ENCODE results near the gene PDE4B.

PDE4B gene

GRCh38 chr1:65971547-65971946, 178.9 kb downstream of the PDE4B start:
- no peak for TF ChIP-seq CTCF (IDR thresholded peaks at IDR 0.05; ENCODE audit: low read depth, low read length)
- no peak for DNase-seq (ENCODE audit: low read depth, low spot score)
- no peak overlapping the region for H3K4me3 ChIP-seq (ENCODE audit: low read depth, low read length)
- in situ Hi-C loops (cut with HindIII; ENCODE audit: low sequenced_read_pairs) = no loop called here

GRCh38 chr1:65975708-65976107, 183.0 kb downstream of the PDE4B start:
- no peak overlapping the region for H3K4me3 ChIP-seq (ENCODE audit: low read depth, low read length)
- TF ChIP-seq CTCF (IDR thresholded peaks at IDR 0.05; ENCODE audit: low read depth, low read length) = no peak
- in situ Hi-C loops (cut with HindIII; ENCODE audit: low sequenced_read_pairs) = no loop called here
- DNase-seq (ENCODE audit: low read depth, low spot score) = no peak

GRCh38 chr1:65979136-65980044, 186.7 kb downstream of the PDE4B start:
- in situ Hi-C loops (cut with HindIII; ENCODE audit: low sequenced_read_pairs) = no loop called here
- DNase-seq (ENCODE audit: low read depth, low spot score) = peak; percentile 84
- H3K4me3 ChIP-seq (ENCODE audit: low read depth, low read length) = no peak overlapping the region
- TF ChIP-seq CTCF (IDR thresholded peaks at IDR 0.05; ENCODE audit: low read depth, low read length) = no peak

GRCh38 chr1:65980237-65980636, 187.5 kb downstream of the PDE4B start:
- no peak for TF ChIP-seq CTCF (IDR thresholded peaks at IDR 0.05; ENCODE audit: low read depth, low read length)
- DNase-seq (ENCODE audit: low read depth, low spot score) = no peak
- in situ Hi-C loops (cut with HindIII; ENCODE audit: low sequenced_read_pairs) = no loop called here
- no peak overlapping the region for H3K4me3 ChIP-seq (ENCODE audit: low read depth, low read length)

GRCh38 chr1:65983500-65983899, 190.8 kb downstream of the PDE4B start:
- H3K4me3 ChIP-seq (ENCODE audit: low read depth, low read length) = no peak overlapping the region
- in situ Hi-C loops (cut with HindIII; ENCODE audit: low sequenced_read_pairs) = no loop called here
- TF ChIP-seq CTCF (IDR thresholded peaks at IDR 0.05; ENCODE audit: low read depth, low read length) = no peak
- no peak for DNase-seq (ENCODE audit: low read depth, low spot score)

GRCh38 chr1:65985393-65986066, 192.8 kb downstream of the PDE4B start:
- in situ Hi-C loops (cut with HindIII; ENCODE audit: low sequenced_read_pairs) = no loop called here
- H3K4me3 ChIP-seq (ENCODE audit: low read depth, low read length) = no peak overlapping the region
- TF ChIP-seq CTCF (IDR thresholded peaks at IDR 0.05; ENCODE audit: low read depth, low read length) = no peak
- DNase-seq (ENCODE audit: low read depth, low spot score) = no peak

All from astrocyte of the spinal cord (primary cell).